Endothelial cell of umbilical vein (primary cell): Measurements from ENCODE around the gene ASCL1. TPM values are rescaled to one million over a fixed set of nuclear protein-coding genes. Genes with fewer than 3 reads are reported as not detected.

ENCODE experiments used
- Bru-seq: library from RNA; stranded (reverse); fragments of 400-500 nt; gene quantifications from one replicate; lab custom pipeline; 2021; lab: Mats Ljungman, UMichigan
- BruChase-seq, 2 experiments: library from RNA; stranded (reverse); fragments of 400-500 nt; gene quantifications; one replicate each; lab custom pipeline; 2021; lab: Mats Ljungman, UMichigan
- BruUV-seq: library from RNA; stranded (reverse); fragments of 400-500 nt; replicated peaks from 2 replicates; lab custom pipeline; 2021; lab: Mats Ljungman, UMichigan
- CTCF ChIA-PET: fragments of 300-600, 350-600 bp; sonication (Branson Sonifier 250); formaldehyde crosslinking; loops from one replicate; lab custom pipeline; 2021; ENCODE audit warnings: antibody characterized with exemption, inconsistent platforms; lab: Charles Lee
- POLR2A ChIA-PET: fragments of 300-600, 350-600 bp; sonication (Branson Sonifier 250); formaldehyde crosslinking; loops from one replicate; lab custom pipeline; 2021; ENCODE audit warnings: antibody characterized with exemption, inconsistent platforms; lab: Charles Lee
- DNase-seq: peaks from one replicate; pipeline ENCODE4 v3.0.0-alpha.2; 2011; ENCODE audit warnings: low read depth, low spot score
- FAIRE-seq: peaks from 2 replicates; lab custom pipeline; 2011; peaks lifted over from hg19 to GRCh38; lab: Jason Lieb, UNC
- H2AFZ ChIP-seq: 2 replicates; pipeline ENCODE4 v1.6.0; 2012; ENCODE audit warnings: low read depth, low read length, control low read depth, inconsistent platforms
- H3K27ac ChIP-seq: 2 replicates; pipeline ENCODE4 v1.5.1; 2011; ENCODE audit warnings: low read depth, mild to moderate bottlenecking, control low read depth, low read length, moderate library complexity; ENCODE audit not compliant: insufficient read depth
- H3K27me3 ChIP-seq, 2 experiments: 2 replicates each; pipeline versions ENCODE4 v1.6.0 to v1.6.1; 2011; ENCODE audit warnings: low read length in 2 of 2, mixed read lengths in 1 of 2; ENCODE audit not compliant: control insufficient read depth in 2 of 2, insufficient read depth in 2 of 2
- H3K36me3 ChIP-seq, 2 experiments: 2 replicates in 1 of 2; 3 replicates in 1 of 2; pipeline ENCODE4 v1.5.1; 2011; ENCODE audit warnings: low read length in 2 of 2, mild to moderate bottlenecking in 1 of 2, moderate library complexity in 1 of 2; ENCODE audit not compliant: control insufficient read depth in 2 of 2, insufficient read depth in 2 of 2; ENCODE audit errors: extremely low read depth in 1 of 2
- H3K4me1 ChIP-seq: 3 replicates; pipeline ENCODE4 v1.5.1; 2011; ENCODE audit warnings: mild to moderate bottlenecking, low read length; ENCODE audit not compliant: control insufficient read depth, insufficient read depth; ENCODE audit errors: extremely low read depth
- H3K4me2 ChIP-seq: 2 replicates; pipeline ENCODE4 v1.6.1; 2011; ENCODE audit warnings: low read length, control low read depth, mixed read lengths; ENCODE audit not compliant: insufficient read depth
- H3K4me3 ChIP-seq, 3 experiments: fragments of 200-600 bp in 1 of 3; sonication (generic), shearing (Covaris generic) in 1 of 3; replicated peaks in 1 of 3; 2 replicates each; pipeline ENCODE4 v1.5.1; 2011 to 2016; ENCODE audit warnings: control low read depth in 3 of 3, low read length in 3 of 3, mild to moderate bottlenecking in 2 of 3, inconsistent platforms in 1 of 3, low read depth in 1 of 3, moderate library complexity in 1 of 3; ENCODE audit not compliant: insufficient read depth in 1 of 3
- H3K79me2 ChIP-seq: 2 replicates; pipeline ENCODE4 v1.6.0; 2012; ENCODE audit warnings: low read length, inconsistent platforms; ENCODE audit not compliant: control insufficient read depth, insufficient read depth
- H3K9ac ChIP-seq: replicated peaks from 2 replicates; pipeline ENCODE3; 2011; ENCODE audit warnings: low read length, control low read depth; ENCODE audit not compliant: insufficient read depth; ENCODE audit errors: extremely low read depth
- H3K9me1 ChIP-seq: replicated peaks from 3 replicates; pipeline ENCODE4 v1.6.0; 2011; ENCODE audit warnings: mild to moderate bottlenecking, low read length; ENCODE audit not compliant: control insufficient read depth, insufficient read depth; ENCODE audit errors: extremely low read depth
- H3K9me3 ChIP-seq: replicated peaks from 2 replicates; pipeline ENCODE4 v1.5.1; 2012; ENCODE audit warnings: low read length, inconsistent platforms; ENCODE audit not compliant: control insufficient read depth, insufficient read depth
- H4K20me1 ChIP-seq: replicated peaks from 2 replicates; pipeline ENCODE3; 2011; ENCODE audit warnings: mild to moderate bottlenecking, low read length; ENCODE audit not compliant: control insufficient read depth, insufficient read depth; ENCODE audit errors: extremely low read depth
- CTCF ChIP-seq, 2 donors: IDR thresholded peaks; 1 replicate in 1 of 2; 2 replicates in 1 of 2; pipeline ENCODE4 v1.5.1; 2011; ENCODE audit warnings: low read length in 2 of 2, mild to moderate bottlenecking in 2 of 2, moderate library complexity in 2 of 2, control low read depth in 1 of 2, inconsistent platforms in 1 of 2, low read depth in 1 of 2; ENCODE audit not compliant: insufficient read depth in 1 of 2; ENCODE audit errors: extremely low read depth in 1 of 2
- EZH2 ChIP-seq: IDR thresholded peaks from 2 replicates; pipeline ENCODE4 v1.6.1; 2012; ENCODE audit warnings: borderline replicate concordance, low read depth, mild to moderate bottlenecking, moderate library complexity, low read length, inconsistent platforms; ENCODE audit not compliant: severe bottlenecking
- FOS ChIP-seq: IDR thresholded peaks from 2 replicates; pipeline ENCODE4 v1.6.1; 2011; ENCODE audit warnings: mild to moderate bottlenecking, low read length, moderate library complexity, borderline replicate concordance; ENCODE audit not compliant: insufficient read depth
- GATA2 ChIP-seq: IDR thresholded peaks from 2 replicates; pipeline ENCODE4 v1.7.0; 2011; ENCODE audit warnings: low read depth, mild to moderate bottlenecking, moderate library complexity, mixed read lengths, low read length; ENCODE audit not compliant: insufficient read length, insufficient read depth
- JUN ChIP-seq: IDR thresholded peaks from 2 replicates; pipeline ENCODE4 v1.6.1; 2011; ENCODE audit warnings: borderline replicate concordance, low read depth; ENCODE audit not compliant: insufficient read length, insufficient read depth
- MYC ChIP-seq: IDR thresholded peaks from one replicate; pipeline ENCODE4 v1.6.1; 2011; ENCODE audit warnings: mild to moderate bottlenecking, low read depth, low read length
- POLR2A ChIP-seq: IDR thresholded peaks from 2 replicates; pipeline ENCODE4 v1.6.1; 2012; ENCODE audit warnings: low read depth, mild to moderate bottlenecking, control low read depth, low read length
- POLR2AphosphoS5 ChIP-seq: IDR thresholded peaks from 2 replicates; pipeline ENCODE4 v1.6.1; 2012; ENCODE audit warnings: low read depth, mild to moderate bottlenecking, control low read depth, low read length, moderate library complexity; ENCODE audit not compliant: insufficient read depth
- dilution Hi-C: fragments of 300-500 bp; cut with MboI; formaldehyde crosslinking; loops from one replicate; pipeline ENCODE4 v1.15.0; 2019; ENCODE audit warnings: low sequenced_read_pairs; ENCODE audit not compliant: extremely low pct_ligation_motif_present
- intact Hi-C: fragments of 100-400 bp; cut with micrococcal nuclease; formaldehyde crosslinking; loops from one replicate; pipeline ENCODE4 v1.10.0; 2022
- long read RNA-seq: library from polyadenylated mRNA; stranded (forward); transcript quantifications from one replicate; pipeline ENCODE4 v2.0.0, GENCODE V29; 2021
- polyA minus RNA-seq, 3 experiments: library from RNA; depleted of rRNA, polyadenylated mRNA; stranded (reverse); fragments of >200 nt; gene quantifications; 1 replicate in 1 of 3; 2 replicates in 2 of 3; pipeline ENCODE4 v1.2.3, GENCODE V29; 2011
- polyA plus RNA-seq, 4 experiments: library from polyadenylated mRNA; depleted of rRNA in 3 of 4; stranded (reverse) in 3 of 4; unstranded in 1 of 4; fragments of >200 nt; gene quantifications; 2 replicates each; pipeline versions ENCODE4 v1.2.1 to v1.2.3, GENCODE V29; 2011 to 2012; ENCODE audit warnings: missing spikeins in 1 of 4
- total RNA-seq: library from RNA; stranded (reverse); gene quantifications from 2 replicates; pipeline ENCODE4 v1.2.3, GENCODE V29; 2021
- TF ChIP-seq, protein P1 (sequence below): IDR thresholded peaks from 2 replicates; pipeline ENCODE4 v1.6.1; 2011; ENCODE audit not compliant: insufficient read depth, insufficient read length

The ASCL1 gene
- not detected in 2 replicates for total RNA-seq
- polyA plus RNA-seq: not detected in 2 replicates
- not detected in 2 replicates for polyA plus RNA-seq (2011; cell fraction: cytosol; rRNA removed)
- polyA plus RNA-seq (2011; cell fraction: nucleus; rRNA removed): not detected in 2 replicates
- polyA plus RNA-seq (2012): not detected in 2 replicates
- not detected in 2 replicates for polyA minus RNA-seq
- polyA minus RNA-seq (2011; cell fraction: cytosol; rRNA and poly(A)+ RNA removed): not detected
- not detected in 2 replicates for polyA minus RNA-seq (2011; cell fraction: nucleus; rRNA and poly(A)+ RNA removed)
- Bru-seq, nascent RNA: not detected
- not detected for BruChase-seq, experiment 1, labeled RNA remaining after a 6-hour chase
- not detected for BruChase-seq, experiment 2, labeled RNA remaining after a 2-hour chase
- long read RNA-seq: 0 reads

DNA sequence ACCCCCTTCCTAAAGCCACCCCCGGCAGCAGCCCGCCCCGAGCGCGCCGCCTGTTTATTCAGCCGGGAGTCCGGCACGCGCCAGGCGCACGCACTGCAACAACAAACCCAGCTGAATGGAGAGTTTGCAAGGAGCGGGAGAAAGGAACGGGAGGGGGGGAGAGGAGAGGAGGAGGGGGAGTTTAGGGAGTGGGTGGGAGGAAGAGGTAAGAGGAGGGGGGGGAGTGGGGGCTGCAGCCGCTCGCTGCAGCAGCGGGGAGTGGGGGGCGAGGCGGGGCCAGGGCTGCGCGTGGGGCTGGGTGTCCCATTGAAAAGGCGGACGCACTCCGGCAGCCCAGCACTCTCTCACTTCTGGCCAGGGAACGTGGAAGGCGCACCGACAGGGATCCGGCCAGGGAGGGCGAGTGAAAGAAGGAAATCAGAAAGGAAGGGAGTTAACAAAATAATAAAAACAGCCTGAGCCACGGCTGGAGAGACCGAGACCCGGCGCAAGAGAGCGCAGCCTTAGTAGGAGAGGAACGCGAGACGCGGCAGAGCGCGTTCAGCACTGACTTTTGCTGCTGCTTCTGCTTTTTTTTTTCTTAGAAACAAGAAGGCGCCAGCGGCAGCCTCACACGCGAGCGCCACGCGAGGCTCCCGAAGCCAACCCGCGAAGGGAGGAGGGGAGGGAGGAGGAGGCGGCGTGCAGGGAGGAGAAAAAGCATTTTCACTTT lies at the start of gene ASCL1:
ASCL1 (plus strand) TSS at position 336 of the 712 bp plus-strand sequence. CDS start 571 bp downstream, outside the sequence.
- DNase-seq (peak; percentile 11), FAIRE-seq (no peak)
- Histone ChIP-seq H3K4me1 (peaks cover 4% of the 10 kb centered on the region), H3K27ac (no peak within 1 kb of the TSS), H3K4me3 (peak within 1 kb of the TSS; percentile 16 to 43 (median 22)), H3K9me3 (no peaks in the 10 kb centered on the region), H3K9ac (no peak within 1 kb of the TSS), H2AFZ (no peak within 1 kb of the TSS), H3K27me3 (peaks cover 39 to 69% of the 10 kb centered on the region in 2 experiments), H4K20me1 (no peaks in the 10 kb centered on the region), H3K9me1 (no peaks in the 10 kb centered on the region), H3K4me2 (peak within 1 kb of the TSS; percentile 36), H3K79me2 (no peaks in the 10 kb centered on the region), H3K36me3 (no peaks in the 10 kb centered on the region)
- intact Hi-C loops (no loop called here), dilution Hi-C loops (no loop called here)
- no TSS peak for BruUV-seq
- TF ChIP-seq MYC (no peak), POLR2AphosphoS5 (no peak), EZH2 (no peak)
- TF ChIP-seq, protein P1, sequence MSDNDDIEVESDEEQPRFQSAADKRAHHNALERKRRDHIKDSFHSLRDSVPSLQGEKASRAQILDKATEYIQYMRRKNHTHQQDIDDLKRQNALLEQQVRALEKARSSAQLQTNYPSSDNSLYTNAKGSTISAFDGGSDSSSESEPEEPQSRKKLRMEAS: no peak
- ChIA-PET CTCF (interaction anchor here (2.0 kb wide), 1 partner anchor 9 kb away, joined by 7 read pairs; no protein-coding TSS in a partner anchor), POLR2A (no interaction called here)

DNA sequence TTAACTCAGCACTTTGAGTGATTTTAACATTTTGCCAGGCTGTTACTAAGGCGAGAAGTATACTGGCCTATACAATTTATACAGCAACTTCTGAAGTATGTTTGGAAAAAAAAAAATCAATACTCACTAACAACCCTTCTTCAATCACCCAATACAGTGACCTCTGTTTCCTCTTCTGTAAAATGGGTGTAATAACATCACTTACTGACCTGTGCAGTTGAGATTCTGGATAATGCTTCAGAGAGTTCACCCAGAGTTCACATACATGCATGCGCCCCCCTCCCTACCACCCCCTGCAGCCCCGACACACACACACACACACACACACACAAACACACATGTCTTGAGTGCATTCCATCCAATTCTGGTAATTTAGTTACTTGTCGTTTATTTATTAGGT lies 49.6 kb upstream of the ASCL1 start:
- BruUV-seq: no TSS peak
- no peak overlapping the region for H3K27ac ChIP-seq
- H3K4me2 ChIP-seq: no peak overlapping the region
- ChIA-PET POLR2A (no interaction called here), CTCF (no interaction called here)
- TF ChIP-seq POLR2AphosphoS5 (no peak), MYC (no peak), FOS (no peak), GATA2 (no peak), JUN (no peak), CTCF (IDR thresholded peaks at IDR 0.05; ENCODE audit: extremely low read depth in 1 of 2, insufficient read depth in 1 of 2, low read depth in 1 of 2, low read length in 2 of 2) (no peak), POLR2A (no peak), EZH2 (no peak)
- TF ChIP-seq, protein P1: no peak
- no peak overlapping the region for H3K9ac ChIP-seq
- H4K20me1 ChIP-seq: no peaks in the 10 kb centered on the region
- H2AFZ ChIP-seq: no peak overlapping the region
- FAIRE-seq (no peak), DNase-seq (no peak)
- no peaks in the 10 kb centered on the region for H3K27me3 ChIP-seq
- no peaks in the 10 kb centered on the region for H3K4me1 ChIP-seq
- no peaks in the 10 kb centered on the region for H3K36me3 ChIP-seq
- H3K9me3 ChIP-seq: no peaks in the 10 kb centered on the region
- dilution Hi-C loops: no loop called here
- H3K9me1 ChIP-seq: no peaks in the 10 kb centered on the region
- H3K79me2 ChIP-seq: no peaks in the 10 kb centered on the region
- H3K4me3 ChIP-seq: no peak overlapping the region
- intact Hi-C loops: no loop called here
